GM12892 (cell line): Measurements from ENCODE around the gene ZNF710.

ENCODE experiments used
- DNase-seq: peaks from one replicate; pipeline ENCODE4 v3.0.0; 2011; ENCODE audit not compliant: insufficient read length
- FAIRE-seq: peaks from 2 replicates; lab custom pipeline; 2011; peaks lifted over from hg19 to GRCh38; lab: Jason Lieb, UNC
- POLR2A ChIP-seq: IDR thresholded peaks from 2 replicates; pipeline ENCODE4 v1.6.1; 2011; ENCODE audit warnings: low read depth, low read length, control low read depth
- POLR2AphosphoS5 ChIP-seq: IDR thresholded peaks from 2 replicates; pipeline ENCODE4 v1.6.1; 2011; ENCODE audit warnings: low read depth, low read length, control low read depth
- TAF1 ChIP-seq: IDR thresholded peaks from 2 replicates; pipeline ENCODE4 v1.6.1; 2011; ENCODE audit warnings: low read depth, mild to moderate bottlenecking, control low read depth, low read length, borderline replicate concordance

ZNF710 gene

DNA sequence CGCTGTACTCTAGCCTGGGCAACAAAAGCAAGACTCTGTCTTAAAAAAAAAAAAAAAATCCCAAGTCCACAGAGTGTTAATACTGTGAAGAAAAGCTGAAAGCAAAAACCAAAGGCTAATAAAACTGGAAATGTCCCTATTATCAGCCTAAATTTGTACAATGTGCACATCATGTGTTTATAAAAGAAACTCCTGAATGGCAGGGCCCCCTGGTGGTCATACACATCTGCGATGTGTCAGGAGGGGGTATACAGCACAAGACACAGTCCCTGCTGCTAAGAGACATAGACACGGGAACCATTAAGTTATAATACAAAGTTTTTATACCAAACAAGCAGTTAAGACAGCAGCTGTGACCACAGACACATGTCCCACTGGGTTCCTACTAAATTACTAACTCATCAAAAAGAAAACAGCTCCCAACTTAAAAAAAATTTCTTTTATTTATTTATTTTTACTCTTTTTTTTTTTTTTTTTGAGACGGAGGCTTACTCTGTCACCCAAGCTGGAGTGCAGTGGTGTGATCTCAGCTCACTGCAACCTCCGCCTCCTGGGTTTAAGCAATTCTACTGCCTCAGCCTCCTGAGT, 70.2 kb downstream of the ZNF710 start:
- DNase-seq: no peak
- TF ChIP-seq POLR2A: no peak
- no peak for TF ChIP-seq TAF1
- no peak for TF ChIP-seq POLR2AphosphoS5

GRCh38 chr15:90072978-90073640, 72.0 kb downstream of the ZNF710 start:
- no peak for TF ChIP-seq TAF1
- DNase-seq: no peak
- no peak for FAIRE-seq

More for the DNA sequence above, 70.2 kb downstream of the ZNF710 start:
- peak; percentile 40 for FAIRE-seq

DNA sequence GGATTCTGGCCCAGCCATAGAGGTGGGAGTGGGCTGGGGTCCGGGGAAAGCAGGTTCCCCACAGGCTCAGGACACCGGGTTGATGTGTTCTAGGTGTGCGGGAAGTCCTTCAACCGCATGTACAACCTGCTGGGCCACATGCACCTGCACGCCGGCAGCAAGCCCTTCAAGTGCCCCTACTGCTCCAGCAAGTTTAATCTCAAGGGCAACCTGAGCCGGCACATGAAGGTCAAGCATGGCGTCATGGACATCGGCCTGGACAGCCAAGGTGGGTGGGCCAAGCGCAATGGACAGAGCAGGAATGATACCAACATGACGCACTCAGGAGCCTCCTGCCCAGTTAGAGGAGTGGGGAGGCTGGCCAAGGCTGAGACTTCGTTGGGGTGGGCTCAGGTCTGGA, 72.9 kb downstream of the ZNF710 start:
- DNase-seq (no peak), FAIRE-seq (no peak)
- TF ChIP-seq TAF1: no peak
- no peak for TF ChIP-seq POLR2AphosphoS5
- no peak for TF ChIP-seq POLR2A

GRCh38 chr15:90074916-90075315, 73.8 kb downstream of the ZNF710 start:
- TF ChIP-seq POLR2AphosphoS5 (no peak), POLR2A (no peak), TAF1 (no peak)
- no peak for FAIRE-seq
- DNase-seq: no peak

DNA sequence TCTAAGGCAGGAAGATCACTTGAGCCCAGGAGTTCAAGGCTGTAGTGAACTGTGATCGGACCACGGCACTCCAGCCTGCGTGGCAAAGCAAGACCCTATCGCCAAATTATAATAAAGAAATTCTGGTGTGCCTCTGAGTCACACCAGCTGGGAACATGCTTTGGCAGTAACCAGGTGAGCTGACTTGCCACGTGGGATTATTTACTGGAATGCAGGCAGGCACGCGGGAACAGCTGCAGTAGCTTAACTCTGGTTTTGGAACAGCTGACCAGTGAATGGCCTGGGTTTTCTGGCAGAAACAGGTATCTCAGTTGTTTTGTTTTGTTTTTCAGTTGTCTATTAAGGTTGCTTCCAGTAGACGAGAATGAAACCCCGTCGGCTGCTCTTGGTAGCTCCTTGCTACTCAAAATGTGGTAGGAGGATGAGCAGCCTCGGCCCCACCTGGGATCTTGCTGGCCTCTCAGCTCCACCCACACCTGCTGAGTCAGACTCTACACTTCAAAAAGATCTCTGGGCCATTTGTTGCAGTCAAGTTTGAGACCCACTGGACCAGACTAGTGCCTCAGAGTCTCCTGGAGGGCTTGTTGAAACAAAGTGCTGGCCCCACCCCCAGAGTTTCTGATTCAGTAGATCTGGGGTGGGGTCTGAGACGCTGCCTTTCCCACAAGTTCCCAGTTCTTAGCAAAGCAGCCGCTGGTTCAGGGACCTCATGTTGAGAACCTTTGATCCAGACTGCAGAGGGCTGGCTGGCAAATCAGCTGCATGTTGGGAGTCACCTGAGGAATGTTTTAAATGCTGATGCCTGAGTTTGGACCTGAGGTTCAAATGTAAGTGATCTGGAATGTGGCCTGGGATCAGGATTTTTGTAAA, 74.5 kb downstream of the ZNF710 start:
- TF ChIP-seq TAF1 (no peak), POLR2A (no peak), POLR2AphosphoS5 (no peak)
- FAIRE-seq (no peak), DNase-seq (no peak)

DNA sequence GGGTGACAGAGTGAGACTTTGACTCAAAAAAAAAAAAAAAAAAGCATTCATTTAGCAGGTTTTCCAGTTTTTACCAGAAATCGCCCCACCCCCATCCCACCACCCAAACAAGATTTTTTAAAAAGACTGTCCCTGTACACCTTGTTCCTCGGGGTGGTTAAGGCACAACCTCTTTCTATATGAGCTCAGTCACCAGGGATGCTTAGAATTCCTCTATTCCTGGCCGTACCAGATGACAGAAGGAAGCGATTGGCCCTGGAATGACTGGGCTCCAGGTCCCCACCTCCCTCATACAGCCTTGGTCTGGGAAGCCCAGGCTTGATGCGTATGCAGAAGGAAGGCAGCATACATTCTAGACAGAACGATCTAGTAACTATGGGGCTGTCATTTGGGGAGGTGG, 75.6 kb downstream of the ZNF710 start:
- DNase-seq (no peak), FAIRE-seq (no peak)
- TF ChIP-seq TAF1 (no peak), POLR2AphosphoS5 (no peak), POLR2A (no peak)

DNA sequence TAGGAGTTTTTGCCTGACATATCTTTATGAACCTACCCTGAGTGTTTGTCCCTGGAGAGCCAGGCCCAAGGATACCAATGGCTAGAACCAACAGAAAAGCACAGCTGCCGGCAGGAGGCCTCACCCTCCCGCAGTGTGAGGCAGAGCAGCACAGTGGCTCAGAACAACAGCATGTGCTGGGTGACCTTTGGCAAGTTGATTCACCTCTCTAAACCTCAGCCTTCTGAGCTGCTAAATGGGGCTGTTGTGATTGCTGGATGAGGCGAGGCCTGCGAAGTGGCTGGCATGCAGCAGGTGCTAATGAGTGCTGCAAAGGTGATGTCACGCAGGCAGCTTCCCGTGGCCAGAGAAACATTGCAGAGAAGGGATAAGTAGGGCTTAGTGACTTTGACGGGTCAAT, 77.8 kb downstream of the ZNF710 start:
- no peak for FAIRE-seq

GRCh38 chr15:90079619-90080457, 78.7 kb downstream of the ZNF710 start:
- DNase-seq: no peak
- TF ChIP-seq TAF1: no peak
- TF ChIP-seq POLR2AphosphoS5: no peak
- TF ChIP-seq POLR2A: no peak
- no peak for FAIRE-seq

More for the DNA sequence above, 77.8 kb downstream of the ZNF710 start:
- no peak for TF ChIP-seq POLR2A
- TF ChIP-seq TAF1: no peak
- no peak for TF ChIP-seq POLR2AphosphoS5
- DNase-seq: no peak

GRCh38 chr15:90080458-90080755, 79.3 kb downstream of the ZNF710 start:
- FAIRE-seq (no peak), DNase-seq (no peak)
- TF ChIP-seq TAF1 (no peak), POLR2AphosphoS5 (no peak), POLR2A (no peak)

DNA sequence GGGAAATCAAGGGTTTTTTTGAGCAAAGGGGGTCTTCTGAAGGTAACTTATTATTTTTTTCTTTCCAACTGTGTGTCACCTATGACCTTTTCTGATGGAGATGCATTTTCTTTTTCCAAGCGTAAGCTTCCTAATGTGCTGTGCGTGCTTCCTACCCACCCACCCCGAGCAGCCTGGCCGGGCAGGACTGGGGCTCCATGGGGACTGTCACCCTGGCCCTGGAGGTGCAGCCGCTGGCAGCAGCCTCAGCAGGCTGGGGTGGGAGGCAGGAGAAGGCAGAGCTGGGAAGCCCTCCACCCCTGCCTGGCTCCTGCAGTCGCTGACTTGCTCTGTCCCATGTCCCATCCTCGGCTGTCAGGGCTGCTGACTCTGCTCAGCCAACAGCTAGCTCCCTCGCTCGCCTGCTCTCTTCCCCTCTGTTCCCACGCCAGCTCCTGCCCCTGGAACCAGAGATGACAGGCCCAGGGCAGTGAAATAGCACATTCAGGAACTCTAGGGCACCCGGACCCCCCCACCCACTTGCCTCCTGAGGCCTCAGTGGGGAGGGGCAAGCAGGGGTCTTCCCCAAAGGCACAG, 79.8 kb downstream of the ZNF710 start:
- no peak for DNase-seq
- no peak for FAIRE-seq
- TF ChIP-seq POLR2A: 0 out of 2 replicates have a peak, but pooled peaks have one; percentile 23
- TF ChIP-seq POLR2AphosphoS5: no peak
- no peak for TF ChIP-seq TAF1
